Liver (tissue), 9 donors: ENCODE data around the gene SCLY. TPM values are rescaled to one million over a fixed set of nuclear protein-coding genes. Genes with fewer than 3 reads are reported as not detected.

Experiments
- DNase-seq: peaks from one replicate; pipeline ENCODE4 v3.0.0-alpha.2; 2017; ENCODE audit warnings: low spot score
- H3K27ac ChIP-seq, 2 donors: one replicate each; pipeline ENCODE4 v1.7.0; 2013; ENCODE audit warnings: inconsistent platforms in 2 of 2, low read length in 2 of 2, control low read depth in 1 of 2, low read depth in 1 of 2, mild to moderate bottlenecking in 1 of 2
- H3K27me3 ChIP-seq, 4 donors: one replicate each; pipeline versions ENCODE4 v1.6.1 to v1.7.0; 2013; ENCODE audit warnings: low read length in 3 of 4, inconsistent platforms in 1 of 4, mild to moderate bottlenecking in 1 of 4, moderate library complexity in 1 of 4; ENCODE audit not compliant: control insufficient read depth in 4 of 4, insufficient read depth in 4 of 4
- H3K36me3 ChIP-seq, 4 donors: one replicate each; pipeline versions ENCODE4 v1.6.1 to v1.7.0; 2013; ENCODE audit warnings: low read length in 3 of 4, mild to moderate bottlenecking in 3 of 4, low read depth in 1 of 4, moderate library complexity in 1 of 4; ENCODE audit not compliant: control insufficient read depth in 4 of 4, insufficient read depth in 3 of 4
- H3K4me1 ChIP-seq, 4 donors: one replicate each; pipeline versions ENCODE4 v1.6.1 to v1.7.0; 2013; ENCODE audit warnings: low read length in 3 of 4, mild to moderate bottlenecking in 3 of 4, moderate library complexity in 1 of 4; ENCODE audit not compliant: control insufficient read depth in 4 of 4, insufficient read depth in 4 of 4
- H3K4me3 ChIP-seq, 3 donors: one replicate each; pipeline versions ENCODE4 v1.6.1 to v1.7.0; 2013; ENCODE audit warnings: low read length in 3 of 3, control low read depth in 1 of 3, low read depth in 1 of 3, mild to moderate bottlenecking in 1 of 3
- H3K9ac ChIP-seq, 2 donors: one replicate each; pipeline ENCODE4 v1.7.0; 2013; ENCODE audit warnings: low read length in 2 of 2, mild to moderate bottlenecking in 2 of 2, moderate library complexity in 2 of 2, control low read depth in 1 of 2, low read depth in 1 of 2
- H3K9me3 ChIP-seq, 4 donors: one replicate each; pipeline versions ENCODE4 v1.6.1 to v1.7.0; 2013; ENCODE audit warnings: low read length in 3 of 4; ENCODE audit not compliant: control insufficient read depth in 4 of 4
- ATF3 ChIP-seq: IDR thresholded peaks from 2 replicates; pipeline ENCODE4 v1.6.1; 2016; ENCODE audit warnings: antibody characterized with exemption
- EGR1 ChIP-seq, 2 donors: IDR thresholded peaks; 2 replicates each; pipeline ENCODE4 v1.6.1; 2016 to 2018; ENCODE audit warnings: antibody characterized with exemption in 2 of 2, low read depth in 2 of 2
- FOXA1 ChIP-seq: IDR thresholded peaks from 2 replicates; pipeline ENCODE4 v1.6.1; 2016; ENCODE audit warnings: antibody characterized with exemption
- FOXA2 ChIP-seq: IDR thresholded peaks from 2 replicates; pipeline ENCODE4 v1.6.1; 2016; ENCODE audit warnings: antibody characterized with exemption
- GABPA ChIP-seq, 2 donors: IDR thresholded peaks in 1 of 2; conservative IDR thresholded peaks in 1 of 2; 2 replicates each; pipeline ENCODE4 v1.6.1; 2016; ENCODE audit warnings: antibody characterized with exemption in 2 of 2, mild to moderate bottlenecking in 1 of 2, moderate library complexity in 1 of 2
- HNF4A ChIP-seq, 2 donors: conservative IDR thresholded peaks; 2 replicates each; pipeline ENCODE4 v1.6.1; 2016; ENCODE audit warnings: antibody characterized with exemption in 2 of 2, mild to moderate bottlenecking in 2 of 2
- HNF4G ChIP-seq: IDR thresholded peaks from 2 replicates; pipeline ENCODE4 v1.6.1; 2016; ENCODE audit warnings: antibody characterized with exemption
- JUND ChIP-seq, 2 donors: IDR thresholded peaks; 2 replicates each; pipeline ENCODE4 v1.6.1; 2016; ENCODE audit warnings: antibody characterized with exemption in 2 of 2
- NR2F2 ChIP-seq: IDR thresholded peaks from 2 replicates; pipeline ENCODE4 v1.6.1; 2016; ENCODE audit warnings: antibody characterized with exemption
- RAD21 ChIP-seq, 2 donors: IDR thresholded peaks; 2 replicates each; pipeline ENCODE4 v1.6.1; 2016; ENCODE audit warnings: antibody characterized with exemption in 2 of 2, mild to moderate bottlenecking in 2 of 2
- RXRA ChIP-seq, 2 donors: IDR thresholded peaks; 2 replicates each; pipeline ENCODE4 v1.6.1; 2017 to 2018; ENCODE audit warnings: antibody characterized with exemption in 2 of 2, mild to moderate bottlenecking in 1 of 2
- SP1 ChIP-seq: IDR thresholded peaks from 2 replicates; pipeline ENCODE4 v1.6.1; 2018; ENCODE audit warnings: antibody characterized with exemption, mild to moderate bottlenecking
- TAF1 ChIP-seq: conservative IDR thresholded peaks from 2 replicates; pipeline ENCODE4 v1.6.1; 2016; ENCODE audit warnings: antibody characterized with exemption, mild to moderate bottlenecking
- YY1 ChIP-seq: IDR thresholded peaks from 2 replicates; pipeline ENCODE4 v1.6.1; 2016; ENCODE audit warnings: antibody characterized with exemption, mild to moderate bottlenecking
- WGBS: extraction: QIAGEN DNeasy Blood & Tissue Kit; methylation state at CpG from one replicate; pipeline ENCODE4 v1.1.7; 2013; 5-methylcytosine and 5-hydroxymethylcytosine counted together
- polyA plus RNA-seq, 2 donors: library from polyadenylated mRNA; stranded (reverse) in 1 of 2; unstranded in 1 of 2; fragments of 200-250 nt in 1 of 2; fragments of >200 nt in 1 of 2; fragmentation: Nextera tagmentation in 1 of 2; extraction: Ambion mirVana in 1 of 2; gene quantifications; one replicate each; pipeline versions ENCODE4 v1.2.1 to v1.2.3, GENCODE V29; 2013 to 2015
- total RNA-seq, 2 donors: library from RNA; depleted of rRNA; stranded (reverse); fragments of >200 nt; gene quantifications; one replicate each; pipeline ENCODE4 v1.2.3, GENCODE V29; 2014
- TF ChIP-seq, protein P1 (sequence below): IDR thresholded peaks from 2 replicates; pipeline ENCODE4 v1.6.1; 2016; ENCODE audit warnings: antibody characterized with exemption
- TF ChIP-seq, protein P2 (sequence below): IDR thresholded peaks from 2 replicates; pipeline ENCODE4 v1.6.1; 2016; ENCODE audit warnings: antibody characterized with exemption, mild to moderate bottlenecking
- TF ChIP-seq, protein P3 (sequence below): fragments of 150-350 bp; IDR thresholded peaks from 2 replicates; pipeline ENCODE4 v1.5.1; 2017; ENCODE audit warnings: improper control_type of control experiment, low read depth, low read length; ENCODE audit not compliant: missing input control
- TF ChIP-seq, protein P4 (sequence below): IDR thresholded peaks from 2 replicates; pipeline ENCODE4 v1.6.1; 2016; ENCODE audit warnings: antibody characterized with exemption
- donor health status: healthy.
- donor health status: healthy.
- donor health status: healthy.
- donor health status: healthy.
- donor health status: healthy.

Gene SCLY
- total and polyA plus RNA-seq, 4 donors: 21.6 to 39.2 (median 25.0) TPM

- peaks cover 11 to 42% (median 20%) of the 10 kb centered on the region in 4 donors for H3K36me3 ChIP-seq
- H3K9ac ChIP-seq: no peak overlapping the region
- H3K9me3 ChIP-seq: no peaks in the 10 kb centered on the region
- WGBS: 92% methylated on average over 9 of the region's 9 CpGs
- H3K4me1 ChIP-seq: no peaks in the 10 kb centered on the region
- no peak for DNase-seq
- H3K27ac ChIP-seq: no peak overlapping the region
- H3K4me3 ChIP-seq: no peak overlapping the region
- TF ChIP-seq NR2F2 (no peak), EGR1 (IDR thresholded peaks at IDR 0.05; ENCODE audit: low read depth in 2 of 2) (no peak), RXRA (IDR thresholded peaks at IDR 0.05) (no peak), TAF1 (no peak), HNF4A (conservative IDR thresholded peaks at IDR 0.05) (no peak), RAD21 (IDR thresholded peaks at IDR 0.05) (no peak), HNF4G (no peak), GABPA (IDR thresholded peaks at IDR 0.05 in 1 of 2, conservative IDR thresholded peaks at IDR 0.05 in 1 of 2) (no peak), ATF3 (no peak), JUND (IDR thresholded peaks at IDR 0.05) (no peak), FOXA1 (no peak), SP1 (no peak), YY1 (no peak)
- TF ChIP-seq, protein P1, sequence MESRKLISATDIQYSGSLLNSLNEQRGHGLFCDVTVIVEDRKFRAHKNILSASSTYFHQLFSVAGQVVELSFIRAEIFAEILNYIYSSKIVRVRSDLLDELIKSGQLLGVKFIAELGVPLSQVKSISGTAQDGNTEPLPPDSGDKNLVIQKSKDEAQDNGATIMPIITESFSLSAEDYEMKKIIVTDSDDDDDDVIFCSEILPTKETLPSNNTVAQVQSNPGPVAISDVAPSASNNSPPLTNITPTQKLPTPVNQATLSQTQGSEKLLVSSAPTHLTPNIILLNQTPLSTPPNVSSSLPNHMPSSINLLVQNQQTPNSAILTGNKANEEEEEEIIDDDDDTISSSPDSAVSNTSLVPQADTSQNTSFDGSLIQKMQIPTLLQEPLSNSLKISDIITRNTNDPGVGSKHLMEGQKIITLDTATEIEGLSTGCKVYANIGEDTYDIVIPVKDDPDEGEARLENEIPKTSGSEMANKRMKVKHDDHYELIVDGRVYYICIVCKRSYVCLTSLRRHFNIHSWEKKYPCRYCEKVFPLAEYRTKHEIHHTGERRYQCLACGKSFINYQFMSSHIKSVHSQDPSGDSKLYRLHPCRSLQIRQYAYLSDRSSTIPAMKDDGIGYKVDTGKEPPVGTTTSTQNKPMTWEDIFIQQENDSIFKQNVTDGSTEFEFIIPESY: no peak
- TF ChIP-seq, protein P2, sequence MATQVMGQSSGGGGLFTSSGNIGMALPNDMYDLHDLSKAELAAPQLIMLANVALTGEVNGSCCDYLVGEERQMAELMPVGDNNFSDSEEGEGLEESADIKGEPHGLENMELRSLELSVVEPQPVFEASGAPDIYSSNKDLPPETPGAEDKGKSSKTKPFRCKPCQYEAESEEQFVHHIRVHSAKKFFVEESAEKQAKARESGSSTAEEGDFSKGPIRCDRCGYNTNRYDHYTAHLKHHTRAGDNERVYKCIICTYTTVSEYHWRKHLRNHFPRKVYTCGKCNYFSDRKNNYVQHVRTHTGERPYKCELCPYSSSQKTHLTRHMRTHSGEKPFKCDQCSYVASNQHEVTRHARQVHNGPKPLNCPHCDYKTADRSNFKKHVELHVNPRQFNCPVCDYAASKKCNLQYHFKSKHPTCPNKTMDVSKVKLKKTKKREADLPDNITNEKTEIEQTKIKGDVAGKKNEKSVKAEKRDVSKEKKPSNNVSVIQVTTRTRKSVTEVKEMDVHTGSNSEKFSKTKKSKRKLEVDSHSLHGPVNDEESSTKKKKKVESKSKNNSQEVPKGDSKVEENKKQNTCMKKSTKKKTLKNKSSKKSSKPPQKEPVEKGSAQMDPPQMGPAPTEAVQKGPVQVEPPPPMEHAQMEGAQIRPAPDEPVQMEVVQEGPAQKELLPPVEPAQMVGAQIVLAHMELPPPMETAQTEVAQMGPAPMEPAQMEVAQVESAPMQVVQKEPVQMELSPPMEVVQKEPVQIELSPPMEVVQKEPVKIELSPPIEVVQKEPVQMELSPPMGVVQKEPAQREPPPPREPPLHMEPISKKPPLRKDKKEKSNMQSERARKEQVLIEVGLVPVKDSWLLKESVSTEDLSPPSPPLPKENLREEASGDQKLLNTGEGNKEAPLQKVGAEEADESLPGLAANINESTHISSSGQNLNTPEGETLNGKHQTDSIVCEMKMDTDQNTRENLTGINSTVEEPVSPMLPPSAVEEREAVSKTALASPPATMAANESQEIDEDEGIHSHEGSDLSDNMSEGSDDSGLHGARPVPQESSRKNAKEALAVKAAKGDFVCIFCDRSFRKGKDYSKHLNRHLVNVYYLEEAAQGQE: no peak
- TF ChIP-seq, protein P3, sequence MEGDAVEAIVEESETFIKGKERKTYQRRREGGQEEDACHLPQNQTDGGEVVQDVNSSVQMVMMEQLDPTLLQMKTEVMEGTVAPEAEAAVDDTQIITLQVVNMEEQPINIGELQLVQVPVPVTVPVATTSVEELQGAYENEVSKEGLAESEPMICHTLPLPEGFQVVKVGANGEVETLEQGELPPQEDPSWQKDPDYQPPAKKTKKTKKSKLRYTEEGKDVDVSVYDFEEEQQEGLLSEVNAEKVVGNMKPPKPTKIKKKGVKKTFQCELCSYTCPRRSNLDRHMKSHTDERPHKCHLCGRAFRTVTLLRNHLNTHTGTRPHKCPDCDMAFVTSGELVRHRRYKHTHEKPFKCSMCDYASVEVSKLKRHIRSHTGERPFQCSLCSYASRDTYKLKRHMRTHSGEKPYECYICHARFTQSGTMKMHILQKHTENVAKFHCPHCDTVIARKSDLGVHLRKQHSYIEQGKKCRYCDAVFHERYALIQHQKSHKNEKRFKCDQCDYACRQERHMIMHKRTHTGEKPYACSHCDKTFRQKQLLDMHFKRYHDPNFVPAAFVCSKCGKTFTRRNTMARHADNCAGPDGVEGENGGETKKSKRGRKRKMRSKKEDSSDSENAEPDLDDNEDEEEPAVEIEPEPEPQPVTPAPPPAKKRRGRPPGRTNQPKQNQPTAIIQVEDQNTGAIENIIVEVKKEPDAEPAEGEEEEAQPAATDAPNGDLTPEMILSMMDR: no peak
- TF ChIP-seq, protein P4, sequence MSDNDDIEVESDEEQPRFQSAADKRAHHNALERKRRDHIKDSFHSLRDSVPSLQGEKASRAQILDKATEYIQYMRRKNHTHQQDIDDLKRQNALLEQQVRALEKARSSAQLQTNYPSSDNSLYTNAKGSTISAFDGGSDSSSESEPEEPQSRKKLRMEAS: no peak
- H3K27me3 ChIP-seq: no peaks in the 10 kb centered on the region
Observed at GRCh38 chr2:238040918-238041317, 19.9 kb upstream of the SCLY start.

GRCh38 chr2:238042090-238042489 lies 18.7 kb upstream of the SCLY start:
- Histone ChIP-seq H3K27ac (no peak overlapping the region), H3K9me3 (no peaks in the 10 kb centered on the region), H3K4me1 (no peaks in the 10 kb centered on the region), H3K36me3 (peaks cover 11 to 40% (median 19%) of the 10 kb centered on the region in 4 donors), H3K27me3 (no peaks in the 10 kb centered on the region), H3K9ac (no peak overlapping the region), H3K4me3 (no peak overlapping the region)
- DNase-seq: no peak
- 98% methylated on average over 5 of the region's 5 CpGs for WGBS
- TF ChIP-seq GABPA (IDR thresholded peaks at IDR 0.05 in 1 of 2, conservative IDR thresholded peaks at IDR 0.05 in 1 of 2) (no peak), SP1 (no peak), YY1 (no peak), JUND (IDR thresholded peaks at IDR 0.05) (no peak), NR2F2 (no peak), HNF4G (no peak), EGR1 (IDR thresholded peaks at IDR 0.05; ENCODE audit: low read depth in 2 of 2) (no peak), HNF4A (conservative IDR thresholded peaks at IDR 0.05) (no peak), FOXA1 (no peak), FOXA2 (no peak), RXRA (IDR thresholded peaks at IDR 0.05) (no peak), RAD21 (IDR thresholded peaks at IDR 0.05) (no peak)
- TF ChIP-seq, protein P4: no peak
- TF ChIP-seq, protein P1: no peak
- TF ChIP-seq, protein P3: no peak
